Heart left ventricle (tissue), 13 donors: ENCODE data around the gene MYL7.

Experiments
- POLR2A ChIP-seq, 2 donors: fragments of 450-650 bp; IDR thresholded peaks; one replicate each; pipeline ENCODE4 v1.6.1; 2017; ENCODE audit warnings: antibody characterized with exemption in 2 of 2, mild to moderate bottlenecking in 2 of 2, moderate library complexity in 2 of 2
- TF ChIP-seq, protein P1 (sequence below), 12 donors: fragments of 200-600 bp; sonication (generic) in 4 of 12; IDR thresholded peaks; one replicate each; pipeline versions ENCODE4 v1.5.0 to v1.8.0; 2018 to 2022; ENCODE audit warnings: antibody characterized with exemption in 12 of 12, mild to moderate bottlenecking in 5 of 12
- donor health status: ischemic (EF 13 %, LVEDD 7.1; RV severe dilation, severe dysfunction).
- donor health status: DM: no; HTN: yes; CAD: no.
- donor health status: DM: no; HTN: no; CAD: no.
- donor health status: ischemic (EF 25% LVEDD 6.9; RV normal size, moderate dysfunction).
- donor health status: ischemic (EF 25% LVEDD 5.7; RV mildly dilated, moderate dysfunction).
- donor health status: ischemic (EF 35%, LVEDD 5.7; RV mildly dilated, moderate dysfunction).
- donor health status: nonischemic (EF 11% LVEDD 7.7; RV severe dilation, severe dysfunction).
- donor health status: DM: yes; HTN: yes; CAD: no.
- donor health status: PGD.
- donor health status: ischemic (EF 29% LVEDD 5.4; RV normal size, mild dysfunction).
- donor health status: nonischemic (EF 23%, LVEDD 6.1; RV moderate dilation, normal function).

GRCh38 chr7:44186736-44187135 lies 45.6 kb upstream of the MYL7 start:
- TF ChIP-seq, protein P1, sequence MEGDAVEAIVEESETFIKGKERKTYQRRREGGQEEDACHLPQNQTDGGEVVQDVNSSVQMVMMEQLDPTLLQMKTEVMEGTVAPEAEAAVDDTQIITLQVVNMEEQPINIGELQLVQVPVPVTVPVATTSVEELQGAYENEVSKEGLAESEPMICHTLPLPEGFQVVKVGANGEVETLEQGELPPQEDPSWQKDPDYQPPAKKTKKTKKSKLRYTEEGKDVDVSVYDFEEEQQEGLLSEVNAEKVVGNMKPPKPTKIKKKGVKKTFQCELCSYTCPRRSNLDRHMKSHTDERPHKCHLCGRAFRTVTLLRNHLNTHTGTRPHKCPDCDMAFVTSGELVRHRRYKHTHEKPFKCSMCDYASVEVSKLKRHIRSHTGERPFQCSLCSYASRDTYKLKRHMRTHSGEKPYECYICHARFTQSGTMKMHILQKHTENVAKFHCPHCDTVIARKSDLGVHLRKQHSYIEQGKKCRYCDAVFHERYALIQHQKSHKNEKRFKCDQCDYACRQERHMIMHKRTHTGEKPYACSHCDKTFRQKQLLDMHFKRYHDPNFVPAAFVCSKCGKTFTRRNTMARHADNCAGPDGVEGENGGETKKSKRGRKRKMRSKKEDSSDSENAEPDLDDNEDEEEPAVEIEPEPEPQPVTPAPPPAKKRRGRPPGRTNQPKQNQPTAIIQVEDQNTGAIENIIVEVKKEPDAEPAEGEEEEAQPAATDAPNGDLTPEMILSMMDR (IDR thresholded peaks at IDR 0.05) = no peak
- no peak for TF ChIP-seq POLR2A (IDR thresholded peaks at IDR 0.05)
